Osteocyte (in vitro differentiated cells): ENCODE measurements around the gene BAG3. TPM values are rescaled to one million over a fixed set of nuclear protein-coding genes. Genes with fewer than 3 reads are reported as not detected.
"Not testable (repeated sequence)": the region's sequence is repeated elsewhere in the genome, so short reads cannot be mapped to it uniquely, and the experiment has no call there.

Experiments
- DNase-seq: peaks from one replicate; pipeline ENCODE4 v3.0.0; 2021; ENCODE audit warnings: mixed read lengths; ENCODE audit not compliant: unreplicated experiment; ENCODE audit errors: extremely low spot score
- H3K27ac Mint-ChIP-seq: one replicate; pipeline ENCODE4 v1.8.0; 2021; ENCODE audit warnings: mild to moderate bottlenecking, mixed read lengths; ENCODE audit not compliant: unreplicated experiment
- H3K27me3 Mint-ChIP-seq: one replicate; pipeline ENCODE4 v1.8.0; 2021; ENCODE audit warnings: mixed read lengths; ENCODE audit not compliant: unreplicated experiment
- H3K36me3 Mint-ChIP-seq: one replicate; pipeline ENCODE4 v1.8.0; 2021; ENCODE audit warnings: mixed read lengths; ENCODE audit not compliant: unreplicated experiment
- H3K4me1 Mint-ChIP-seq: one replicate; pipeline ENCODE4 v1.8.0; 2021; ENCODE audit warnings: mixed read lengths; ENCODE audit not compliant: unreplicated experiment
- H3K4me3 Mint-ChIP-seq: one replicate; pipeline ENCODE4 v1.8.0; 2021; ENCODE audit warnings: mild to moderate bottlenecking, moderate library complexity, mixed read lengths; ENCODE audit not compliant: unreplicated experiment
- H3K9me3 Mint-ChIP-seq: one replicate; pipeline ENCODE4 v1.8.0; 2021; ENCODE audit warnings: mixed read lengths; ENCODE audit not compliant: unreplicated experiment
- total RNA-seq: library from RNA; stranded (reverse); gene quantifications from 2 replicates; pipeline ENCODE4 v1.2.1, GENCODE V29; 2021
- TF ChIP-seq, protein P1 (sequence below): fragments of 200-600 bp; sonication (generic); IDR thresholded peaks from 2 replicates; pipeline ENCODE4 v1.5.0; 2021; ENCODE audit warnings: antibody characterized with exemption, mild to moderate bottlenecking, moderate library complexity

The BAG3 gene
- total RNA-seq, 1 donor from 2014 or later: 41.0 TPM

DNA sequence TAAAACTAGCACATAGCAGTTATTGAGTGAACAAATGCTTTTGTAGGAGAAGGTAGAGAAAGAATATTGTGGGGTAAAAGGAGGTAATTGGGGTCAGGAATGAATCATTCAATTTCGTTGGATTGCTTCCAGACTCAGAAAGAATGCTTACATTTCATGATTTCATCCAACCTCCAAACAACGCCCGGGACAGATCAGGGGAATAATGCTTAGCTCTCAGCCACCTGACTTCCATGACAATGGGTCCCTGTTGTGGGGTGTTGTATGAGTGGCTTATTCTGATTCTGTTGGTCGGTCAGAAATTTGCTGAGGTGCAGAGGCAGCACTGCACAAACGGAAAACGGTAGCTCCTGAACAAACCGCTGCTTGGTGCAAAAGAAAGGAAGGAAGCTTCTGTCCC is 50.7 kb downstream of the BAG3 start:
- Mint-ChIP-seq H3K36me3 (peaks cover 2% of the 10 kb centered on the region), H3K27ac (no peak overlapping the region), H3K4me1 (peaks cover 7% of the 10 kb centered on the region), H3K9me3 (peaks cover 4% of the 10 kb centered on the region), H3K4me3 (no peak overlapping the region), H3K27me3 (peaks cover 9% of the 10 kb centered on the region)
- TF ChIP-seq, protein P1, sequence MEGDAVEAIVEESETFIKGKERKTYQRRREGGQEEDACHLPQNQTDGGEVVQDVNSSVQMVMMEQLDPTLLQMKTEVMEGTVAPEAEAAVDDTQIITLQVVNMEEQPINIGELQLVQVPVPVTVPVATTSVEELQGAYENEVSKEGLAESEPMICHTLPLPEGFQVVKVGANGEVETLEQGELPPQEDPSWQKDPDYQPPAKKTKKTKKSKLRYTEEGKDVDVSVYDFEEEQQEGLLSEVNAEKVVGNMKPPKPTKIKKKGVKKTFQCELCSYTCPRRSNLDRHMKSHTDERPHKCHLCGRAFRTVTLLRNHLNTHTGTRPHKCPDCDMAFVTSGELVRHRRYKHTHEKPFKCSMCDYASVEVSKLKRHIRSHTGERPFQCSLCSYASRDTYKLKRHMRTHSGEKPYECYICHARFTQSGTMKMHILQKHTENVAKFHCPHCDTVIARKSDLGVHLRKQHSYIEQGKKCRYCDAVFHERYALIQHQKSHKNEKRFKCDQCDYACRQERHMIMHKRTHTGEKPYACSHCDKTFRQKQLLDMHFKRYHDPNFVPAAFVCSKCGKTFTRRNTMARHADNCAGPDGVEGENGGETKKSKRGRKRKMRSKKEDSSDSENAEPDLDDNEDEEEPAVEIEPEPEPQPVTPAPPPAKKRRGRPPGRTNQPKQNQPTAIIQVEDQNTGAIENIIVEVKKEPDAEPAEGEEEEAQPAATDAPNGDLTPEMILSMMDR: no peak
- DNase-seq: no peak

DNA sequence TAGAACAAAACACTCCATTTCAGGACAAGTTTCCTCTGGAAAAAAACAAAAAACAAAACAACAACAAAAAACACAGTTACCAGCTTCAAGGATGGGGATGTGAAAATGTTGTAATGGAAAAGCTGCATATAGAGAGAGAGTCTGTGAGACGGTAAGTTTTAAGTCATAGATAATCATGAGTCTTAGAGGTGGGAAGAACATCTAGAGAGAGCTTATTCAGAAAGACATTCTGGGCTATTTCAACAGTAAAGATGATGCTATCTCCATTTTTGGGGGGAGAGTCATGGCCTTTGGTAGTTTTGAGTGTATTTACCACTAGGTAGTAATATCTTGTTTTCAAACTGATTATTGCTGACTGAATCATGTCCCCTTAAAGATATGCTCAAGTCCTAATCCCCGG is 51.4 kb downstream of the BAG3 start:
- H3K27me3 Mint-ChIP-seq: peaks cover 9% of the 10 kb centered on the region
- no peak overlapping the region for H3K4me3 Mint-ChIP-seq
- H3K36me3 Mint-ChIP-seq: peaks cover 2% of the 10 kb centered on the region
- H3K9me3 Mint-ChIP-seq: peaks cover 4% of the 10 kb centered on the region
- H3K4me1 Mint-ChIP-seq: peaks cover 7% of the 10 kb centered on the region
- TF ChIP-seq, protein P1: no peak
- DNase-seq: no peak
- H3K27ac Mint-ChIP-seq: no peak overlapping the region

DNA sequence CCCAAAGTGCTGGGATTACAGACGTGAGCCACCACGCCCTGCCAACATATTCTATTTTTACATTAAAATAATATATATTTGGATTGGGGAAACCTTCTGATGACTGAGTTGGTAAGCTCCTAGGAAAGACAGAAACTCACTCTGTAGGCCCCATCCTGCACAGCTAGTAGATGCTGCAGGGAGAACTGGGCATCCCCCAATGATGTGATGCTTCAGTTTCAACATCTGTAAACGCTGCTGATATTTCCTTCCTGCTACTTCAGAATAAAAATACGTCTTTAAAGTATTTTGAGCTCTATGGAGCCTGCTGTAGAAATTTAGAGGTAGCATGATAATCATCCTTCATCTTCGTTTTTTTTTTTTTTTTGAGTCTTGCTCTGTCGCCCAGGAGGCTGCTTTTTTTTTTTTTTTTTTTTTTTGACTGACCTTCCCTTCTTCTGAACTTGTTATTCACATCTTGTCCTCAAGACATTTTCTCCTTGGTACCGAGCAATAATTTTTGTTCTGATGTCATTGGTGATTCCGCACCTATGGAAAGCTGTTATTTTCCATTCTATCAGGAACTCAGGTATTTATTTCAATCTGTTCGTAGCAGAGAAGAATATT is 52.8 kb downstream of the BAG3 start:
- no peak for DNase-seq
- H3K4me1 Mint-ChIP-seq: peaks cover 9% of the 10 kb centered on the region
- peaks cover 2% of the 10 kb centered on the region for H3K36me3 Mint-ChIP-seq
- peaks cover 4% of the 10 kb centered on the region for H3K9me3 Mint-ChIP-seq
- TF ChIP-seq, protein P1: no peak
- peaks cover 9% of the 10 kb centered on the region for H3K27me3 Mint-ChIP-seq
- no peak overlapping the region for H3K4me3 Mint-ChIP-seq
- no peak overlapping the region for H3K27ac Mint-ChIP-seq

DNA sequence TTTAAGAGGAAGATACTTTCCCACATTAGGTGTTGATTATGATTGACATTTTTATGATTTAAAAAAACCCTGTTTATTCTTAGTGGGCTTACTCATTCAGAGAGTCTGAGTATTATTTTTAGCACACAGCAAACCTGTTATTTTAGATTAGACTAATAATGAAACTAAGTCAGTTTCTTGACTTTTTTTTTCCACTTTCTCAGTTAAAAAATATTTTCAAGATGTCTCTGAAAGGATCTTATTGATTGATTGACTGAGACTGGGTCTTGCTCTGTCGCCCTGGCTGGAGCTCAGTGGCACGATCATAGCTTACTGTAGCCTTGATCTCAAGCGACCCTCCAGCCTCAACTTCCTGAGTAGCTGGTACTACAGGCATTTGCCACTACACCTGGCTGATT is 54.3 kb downstream of the BAG3 start:
- peaks cover 4% of the 10 kb centered on the region for H3K9me3 Mint-ChIP-seq

DNA sequence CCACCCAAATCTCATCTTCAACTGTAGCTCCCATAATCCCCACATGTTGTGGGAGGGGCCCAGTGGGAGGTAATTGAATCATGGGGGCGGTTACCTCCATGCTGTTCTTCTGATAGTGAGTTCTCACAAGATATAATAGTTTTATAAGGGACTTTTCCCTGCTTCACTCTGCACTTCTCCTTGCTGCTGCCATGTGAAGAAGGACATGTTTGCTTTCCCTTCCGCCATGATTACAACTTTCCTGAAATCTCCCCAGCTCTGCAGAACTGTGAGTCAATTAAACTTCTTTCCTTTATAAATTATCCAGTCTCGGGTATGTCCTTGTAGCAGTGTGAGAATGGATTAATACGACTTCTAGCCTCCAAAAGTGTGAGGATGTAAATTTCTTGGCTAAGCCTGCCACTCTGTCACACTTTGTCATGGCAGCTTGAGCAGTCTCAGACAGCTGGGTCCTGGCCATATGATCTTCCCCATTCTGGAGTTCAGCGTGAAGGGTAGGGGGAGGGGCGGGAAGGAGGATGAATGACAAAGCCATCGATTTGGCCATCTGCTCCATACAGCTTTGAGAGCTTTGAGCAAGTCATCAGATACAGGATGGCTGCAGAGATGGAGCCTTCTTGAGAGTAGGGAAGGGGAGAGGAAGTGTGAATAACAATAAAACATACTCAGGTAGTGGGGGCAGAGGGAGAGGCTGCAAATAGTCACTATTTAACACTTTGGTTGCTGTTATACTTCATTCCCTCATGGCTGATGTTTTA is 55.5 kb downstream of the BAG3 start:
- Mint-ChIP-seq H3K4me3 (no peak overlapping the region), H3K27me3 (peaks cover 6% of the 10 kb centered on the region), H3K4me1 (peaks cover 7% of the 10 kb centered on the region), H3K9me3 (peaks cover 4% of the 10 kb centered on the region), H3K27ac (no peak overlapping the region), H3K36me3 (peaks cover 2% of the 10 kb centered on the region)
- TF ChIP-seq, protein P1: no peak
- no peak for DNase-seq

More for the DNA sequence above, 54.3 kb downstream of the BAG3 start:
- TF ChIP-seq, protein P1: no peak
- H3K27ac Mint-ChIP-seq: no peak overlapping the region
- peaks cover 10% of the 10 kb centered on the region for H3K4me1 Mint-ChIP-seq
- H3K27me3 Mint-ChIP-seq: peaks cover 9% of the 10 kb centered on the region
- H3K4me3 Mint-ChIP-seq: no peak overlapping the region
- DNase-seq: no peak
- peaks cover 2% of the 10 kb centered on the region for H3K36me3 Mint-ChIP-seq

DNA sequence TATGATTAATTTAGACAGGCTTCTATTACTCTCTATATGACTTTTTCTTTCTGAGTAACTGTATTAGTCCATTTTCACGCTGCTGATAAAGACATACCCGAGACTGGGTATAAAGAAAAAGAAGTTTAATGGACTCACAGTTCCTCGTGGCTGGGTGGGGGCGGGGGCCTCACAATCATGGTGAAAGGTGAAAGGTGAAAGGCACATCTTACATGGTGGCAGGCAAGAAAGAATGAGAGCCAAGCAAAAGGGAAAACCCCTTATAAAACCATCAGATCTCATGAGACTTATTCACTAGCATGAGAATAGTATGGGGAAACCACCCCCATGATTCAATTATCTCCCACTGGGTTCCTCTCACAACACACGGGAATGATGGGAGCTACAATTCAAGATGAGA is 56.2 kb downstream of the BAG3 start:
- H3K4me3 Mint-ChIP-seq, H3K27ac Mint-ChIP-seq, DNase-seq: not testable (repeated sequence)

DNA sequence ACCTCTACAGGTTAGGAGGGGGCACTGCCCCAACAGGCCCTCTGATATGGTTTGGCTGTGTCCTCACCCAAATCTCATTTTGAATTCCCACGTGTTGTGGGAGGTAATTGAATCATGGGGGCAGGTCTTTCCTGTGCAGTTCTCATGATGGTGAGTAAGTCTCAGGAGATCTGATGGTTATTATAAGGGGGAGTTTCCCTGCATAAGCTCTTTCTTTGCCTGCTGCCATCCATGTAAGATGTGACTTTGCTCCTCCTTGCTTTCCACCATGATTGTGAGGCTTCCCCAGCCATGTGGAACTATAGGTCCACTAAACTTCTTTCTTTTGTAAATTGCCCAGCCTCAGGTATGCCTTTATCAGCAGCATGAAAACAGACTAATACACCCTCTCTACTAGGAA is 59.8 kb downstream of the BAG3 start:
- not testable (repeated sequence) for H3K4me1 Mint-ChIP-seq, H3K27me3 Mint-ChIP-seq, H3K27ac Mint-ChIP-seq

More for the DNA sequence above, 56.2 kb downstream of the BAG3 start:
- not testable (repeated sequence) for H3K4me1 Mint-ChIP-seq, H3K36me3 Mint-ChIP-seq, H3K9me3 Mint-ChIP-seq, H3K27me3 Mint-ChIP-seq

More for the DNA sequence above, 59.8 kb downstream of the BAG3 start:
- not testable (repeated sequence) for H3K4me3 Mint-ChIP-seq, H3K9me3 Mint-ChIP-seq, DNase-seq, H3K36me3 Mint-ChIP-seq
